HFF-Myc (cell line): Measurements from ENCODE around the gene C1QTNF3.

Experiments used
- DNase-seq: peaks from one replicate; pipeline ENCODE4 v3.0.0-alpha.2; 2011; ENCODE audit warnings: low read depth; ENCODE audit errors: extremely low read depth
- H3K4me3 ChIP-seq: replicated peaks from 2 replicates; pipeline ENCODE4 v1.5.1; 2011; ENCODE audit warnings: low read depth, mild to moderate bottlenecking, control low read depth, low read length
- CTCF ChIP-seq: IDR thresholded peaks from 2 replicates; pipeline ENCODE4 v1.5.1; 2012; ENCODE audit warnings: mild to moderate bottlenecking, low read depth, low read length, control low read depth; ENCODE audit errors: missing control alignments

The C1QTNF3 gene

GRCh38 chr5:34054400-34054729 lies 11.4 kb upstream of the C1QTNF3 start:
- no peak for TF ChIP-seq CTCF
- DNase-seq = no peak

GRCh38 chr5:34053571-34054399 lies 10.8 kb upstream of the C1QTNF3 start:
- no peak for DNase-seq
- no peak overlapping the region for H3K4me3 ChIP-seq
- no peak for TF ChIP-seq CTCF

More at GRCh38 chr5:34054400-34054729, 11.4 kb upstream of the C1QTNF3 start:
- H3K4me3 ChIP-seq = no peak overlapping the region

- no peak overlapping the region for H3K4me3 ChIP-seq
- DNase-seq = peak; percentile 37
- no peak for TF ChIP-seq CTCF
Measured at GRCh38 chr5:34053133-34053532, 10.1 kb upstream of the C1QTNF3 start.

- no peak for DNase-seq
- no peak overlapping the region for H3K4me3 ChIP-seq
- TF ChIP-seq CTCF = no peak
Measured at GRCh38 chr5:34051374-34051980, 8.5 kb upstream of the C1QTNF3 start.

- no peak for TF ChIP-seq CTCF
Measured at GRCh38 chr5:34047774-34048572, 5.0 kb upstream of the C1QTNF3 start.

GRCh38 chr5:34047143-34047542 lies 4.1 kb upstream of the C1QTNF3 start:
- no peak for TF ChIP-seq CTCF

More at GRCh38 chr5:34047774-34048572, 5.0 kb upstream of the C1QTNF3 start:
- no peak overlapping the region for H3K4me3 ChIP-seq
- DNase-seq = no peak

More at GRCh38 chr5:34047143-34047542, 4.1 kb upstream of the C1QTNF3 start:
- DNase-seq = no peak
- H3K4me3 ChIP-seq = no peak overlapping the region
